ENCODE measurements around the gene COX6A2.

DNA sequence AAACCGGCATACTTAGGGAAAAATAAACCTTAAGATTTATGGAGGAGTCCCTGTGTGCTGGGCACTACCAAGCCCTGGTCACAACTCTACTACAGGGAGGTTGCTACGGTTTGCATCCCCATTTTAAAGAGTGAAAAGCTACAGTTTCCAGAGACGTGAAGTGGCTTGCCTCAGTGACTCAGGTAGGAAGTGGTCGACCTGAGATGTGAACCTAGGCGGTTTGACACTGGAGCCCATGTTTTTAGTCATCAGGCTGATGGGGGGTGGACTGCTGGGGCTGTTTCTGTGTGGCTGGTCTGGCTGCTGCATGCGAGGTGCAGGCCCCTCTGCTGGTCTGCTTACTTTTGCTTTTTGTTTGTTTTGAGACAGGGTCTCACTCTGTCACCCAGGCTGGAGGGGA is 6.6 kb downstream of the COX6A2 start:
- TF ChIP-seq, protein P1, sequence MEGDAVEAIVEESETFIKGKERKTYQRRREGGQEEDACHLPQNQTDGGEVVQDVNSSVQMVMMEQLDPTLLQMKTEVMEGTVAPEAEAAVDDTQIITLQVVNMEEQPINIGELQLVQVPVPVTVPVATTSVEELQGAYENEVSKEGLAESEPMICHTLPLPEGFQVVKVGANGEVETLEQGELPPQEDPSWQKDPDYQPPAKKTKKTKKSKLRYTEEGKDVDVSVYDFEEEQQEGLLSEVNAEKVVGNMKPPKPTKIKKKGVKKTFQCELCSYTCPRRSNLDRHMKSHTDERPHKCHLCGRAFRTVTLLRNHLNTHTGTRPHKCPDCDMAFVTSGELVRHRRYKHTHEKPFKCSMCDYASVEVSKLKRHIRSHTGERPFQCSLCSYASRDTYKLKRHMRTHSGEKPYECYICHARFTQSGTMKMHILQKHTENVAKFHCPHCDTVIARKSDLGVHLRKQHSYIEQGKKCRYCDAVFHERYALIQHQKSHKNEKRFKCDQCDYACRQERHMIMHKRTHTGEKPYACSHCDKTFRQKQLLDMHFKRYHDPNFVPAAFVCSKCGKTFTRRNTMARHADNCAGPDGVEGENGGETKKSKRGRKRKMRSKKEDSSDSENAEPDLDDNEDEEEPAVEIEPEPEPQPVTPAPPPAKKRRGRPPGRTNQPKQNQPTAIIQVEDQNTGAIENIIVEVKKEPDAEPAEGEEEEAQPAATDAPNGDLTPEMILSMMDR (IDR thresholded peaks at IDR 0.05; ENCODE audit: insufficient read depth, low read length, poor library complexity, severe bottlenecking) = no peak
- no peak for TF ChIP-seq EZH2phosphoT487 (conservative IDR thresholded peaks at IDR 0.05; ENCODE audit: low read length)
